GM19239 (cell line): ENCODE results near the gene PRRT1B.
"Not testable (repeated sequence)": the region's sequence is repeated elsewhere in the genome, so short reads cannot be mapped to it uniquely, and the experiment has no call there.

Experiments
- DNase-seq: peaks from one replicate; pipeline ENCODE4 v3.0.0; 2011; ENCODE audit warnings: low spot score; ENCODE audit not compliant: insufficient read length
- FAIRE-seq: peaks from 2 replicates; lab custom pipeline; 2011; peaks lifted over from hg19 to GRCh38; lab: Jason Lieb, UNC

The PRRT1B gene

GRCh38 chr9:131545003-131545785 is at the start of gene PRRT1B:
TSS of gene PRRT1B (plus strand) at chr9:131545523. CDS start at chr9:131545616, 93 bp downstream.
- FAIRE-seq: no peak
- no peak for DNase-seq

GRCh38 chr9:131495785-131496184 is 49.5 kb upstream of the PRRT1B start:
- FAIRE-seq (no peak), DNase-seq (no peak)

GRCh38 chr9:131496844-131497405 is 48.4 kb upstream of the PRRT1B start:
- DNase-seq (no peak), FAIRE-seq (no peak)

- FAIRE-seq (no peak), DNase-seq (no peak)
Measured at GRCh38 chr9:131499254-131499767, 46.0 kb upstream of the PRRT1B start.

GRCh38 chr9:131500377-131500776 is 44.9 kb upstream of the PRRT1B start:
- DNase-seq: no peak
- FAIRE-seq: no peak

GRCh38 chr9:131500939-131501541 is 44.3 kb upstream of the PRRT1B start:
- FAIRE-seq (no peak), DNase-seq (no peak)

- peak; percentile 87 for FAIRE-seq
- DNase-seq: peak; percentile 98
Measured at GRCh38 chr9:131502781-131503625, 42.3 kb upstream of the PRRT1B start, which contains the start of gene POMT1. TSS of gene POMT1 (plus strand) at chr9:131502918. CDS start at chr9:131504219, 1,301 bp downstream.

GRCh38 chr9:131503626-131504465 is 41.5 kb upstream of the PRRT1B start:
- DNase-seq: no peak
- no peak for FAIRE-seq

GRCh38 chr9:131505012-131505411 is 40.3 kb upstream of the PRRT1B start:
- FAIRE-seq: no peak
- DNase-seq: no peak

- FAIRE-seq (no peak), DNase-seq (no peak)
Measured at GRCh38 chr9:131511416-131511815, 33.9 kb upstream of the PRRT1B start.

GRCh38 chr9:131511880-131512279 is 33.4 kb upstream of the PRRT1B start:
- FAIRE-seq: no peak
- DNase-seq: no peak

- no peak for DNase-seq
- no peak for FAIRE-seq
Measured at GRCh38 chr9:131513177-131513576, 32.1 kb upstream of the PRRT1B start.

- FAIRE-seq, DNase-seq: not testable (repeated sequence)
Measured at GRCh38 chr9:131515559-131516031, 29.7 kb upstream of the PRRT1B start.

GRCh38 chr9:131516100-131516499 is 29.2 kb upstream of the PRRT1B start:
- FAIRE-seq: no peak

GRCh38 chr9:131516930-131517329 is 28.4 kb upstream of the PRRT1B start:
- DNase-seq (no peak), FAIRE-seq (no peak)

More at GRCh38 chr9:131516100-131516499, 29.2 kb upstream of the PRRT1B start:
- no peak for DNase-seq

- DNase-seq: no peak
- no peak for FAIRE-seq
Measured at GRCh38 chr9:131517761-131518190, 27.5 kb upstream of the PRRT1B start.

GRCh38 chr9:131518553-131518952 is 26.8 kb upstream of the PRRT1B start:
- DNase-seq: no peak
- no peak for FAIRE-seq

- no peak for FAIRE-seq
Measured at GRCh38 chr9:131520503-131520902, 24.8 kb upstream of the PRRT1B start.

GRCh38 chr9:131521203-131521602 is 24.1 kb upstream of the PRRT1B start:
- DNase-seq (no peak), FAIRE-seq (no peak)

More at GRCh38 chr9:131520503-131520902, 24.8 kb upstream of the PRRT1B start:
- DNase-seq: no peak
